K562 (cell line): ENCODE measurements around the gene SNX33. TPM values are rescaled to one million over a fixed set of nuclear protein-coding genes. Genes with fewer than 3 reads are reported as not detected.
A peak's percentile ranks its signal among the peaks of the same experiment; 100 is the strongest.

Experiments used
- BACH1 ChIP-seq: fragments of 200-800 bp; sonication (Bioruptor generic); IDR thresholded peaks from 2 replicates; pipeline ENCODE4 v1.6.1; 2016; ENCODE audit warnings: missing genetic modification characterization, missing compliant biosample characterization
- EP400 ChIP-seq: fragments of 450-650 bp; IDR thresholded peaks from 2 replicates; pipeline ENCODE4 v1.6.1; 2017; ENCODE audit warnings: antibody characterized with exemption, mild to moderate bottlenecking, moderate library complexity
- GABPB1 ChIP-seq: sonication (generic); formaldehyde crosslinking; IDR thresholded peaks from 2 replicates; pipeline ENCODE4 v1.8.0; 2022; ENCODE audit warnings: mild to moderate bottlenecking, missing genetic modification reagents
- GABPB2 ChIP-seq: fragments of 250-450 bp; sonication (Bioruptor Pico); conservative IDR thresholded peaks from 2 replicates; pipeline ENCODE4 v1.5.1; 2021; ENCODE audit warnings: mild to moderate bottlenecking
- KLF1 ChIP-seq: fragments of 450-650 bp; IDR thresholded peaks from 2 replicates; pipeline ENCODE4 v1.6.1; 2016; ENCODE audit warnings: missing genetic modification characterization, missing compliant biosample characterization
- MCM3 ChIP-seq: fragments of 450-650 bp; IDR thresholded peaks from 2 replicates; pipeline ENCODE4 v1.6.1; 2016
- MXI1 ChIP-seq: IDR thresholded peaks from 2 replicates; pipeline ENCODE4 v1.6.1; 2011; ENCODE audit warnings: low read depth, mild to moderate bottlenecking, improper control_type of control experiment, low read length
- NFYB ChIP-seq: IDR thresholded peaks from 2 replicates; pipeline ENCODE4 v1.6.1; 2011; ENCODE audit warnings: mild to moderate bottlenecking, moderate library complexity; ENCODE audit not compliant: insufficient read length; ENCODE audit errors: extremely low read depth
- NR4A1 ChIP-seq, 2 experiments: fragments of 250-450 bp in 1 of 2; fragments of 450-650 bp in 1 of 2; sonication (Bioruptor Pico) in 1 of 2; IDR thresholded peaks; 2 replicates each; pipeline versions ENCODE4 v1.4.0 to v1.6.1; 2016 to 2020; ENCODE audit warnings: mild to moderate bottlenecking in 2 of 2, missing compliant biosample characterization in 1 of 2, missing genetic modification characterization in 1 of 2, moderate library complexity in 1 of 2
- OTX1 ChIP-seq: fragments of 450-650 bp; formaldehyde crosslinking; IDR thresholded peaks from 2 replicates; pipeline ENCODE4 v1.4.0; 2022; ENCODE audit warnings: mild to moderate bottlenecking
- SAFB ChIP-seq: fragments of 200-400 bp; formaldehyde crosslinking; IDR thresholded peaks from 2 replicates; pipeline ENCODE4 v1.6.1; 2017; ENCODE audit warnings: low read depth, low read length, borderline replicate concordance
- TAF9B ChIP-seq: fragments of 450-650 bp; IDR thresholded peaks from 2 replicates; pipeline ENCODE4 v1.6.1; 2018; ENCODE audit warnings: mild to moderate bottlenecking; ENCODE audit not compliant: partially characterized antibody
- TEAD1 ChIP-seq, 2 experiments: fragments of 450-650 bp in 1 of 2; sonication (generic) in 1 of 2; formaldehyde crosslinking; IDR thresholded peaks; 2 replicates each; pipeline versions ENCODE4 v1.4.0 to v1.8.0; 2020 to 2022; ENCODE audit warnings: mild to moderate bottlenecking in 2 of 2, missing genetic modification reagents in 1 of 2
- U2AF2 ChIP-seq: fragments of 200-400 bp; formaldehyde crosslinking; optimal IDR thresholded peaks from 2 replicates; pipeline ENCODE3; 2017; ENCODE audit warnings: low read depth, mild to moderate bottlenecking, low read length
- ZNF561 ChIP-seq: fragments of 450-650 bp; formaldehyde crosslinking; conservative IDR thresholded peaks from 2 replicates; pipeline ENCODE4 v1.4.0; 2020; ENCODE audit warnings: mild to moderate bottlenecking, moderate library complexity
- ZNF696 ChIP-seq: fragments of 250-450 bp; sonication (Bioruptor Pico); conservative IDR thresholded peaks from 2 replicates; pipeline ENCODE4 v1.4.0; 2020; ENCODE audit warnings: mild to moderate bottlenecking, moderate library complexity
- polyA plus RNA-seq, 8 experiments: library from polyadenylated mRNA; depleted of rRNA in 4 of 8; stranded (reverse) in 5 of 8; unstranded in 3 of 8; fragments of >200 nt; fragmentation: Nextera tagmentation in 2 of 8; fragmentation: Illumina TruSeq in 1 of 8; extraction: Ambion mirVana in 2 of 8; extraction: Trizol in 1 of 8; gene quantifications; 2 replicates each; pipeline versions ENCODE4 v1.2.1 to v1.2.3, GENCODE V29; 2011 to 2014; ENCODE audit warnings: inconsistent platforms in 1 of 8, missing spikeins in 1 of 8
- total RNA-seq, 7 experiments: library from RNA; depleted of rRNA in 6 of 7; stranded (reverse); fragments of >200 nt in 6 of 7; fragmentation: Illumina TruSeq in 2 of 7; extraction: Trizol in 2 of 7; gene quantifications; 2 replicates each; pipeline versions ENCODE4 v1.2.1 to v1.2.3, GENCODE V29; 2011 to 2021; ENCODE audit warnings: low replicate concordance in 1 of 7
- TF ChIP-seq, protein P1 (sequence below): sonication (generic); formaldehyde crosslinking; IDR thresholded peaks from 2 replicates; pipeline ENCODE4 v1.8.1; 2023; ENCODE audit warnings: mild to moderate bottlenecking, missing genetic modification reagents
- TF ChIP-seq, protein P2 (sequence below): sonication (generic); formaldehyde crosslinking; IDR thresholded peaks from 2 replicates; pipeline ENCODE4 v1.8.0; 2022; ENCODE audit warnings: mild to moderate bottlenecking, missing genetic modification reagents
- TF ChIP-seq, protein P3 (sequence below): sonication (generic); formaldehyde crosslinking; IDR thresholded peaks from 2 replicates; pipeline ENCODE4 v1.8.1; 2023; ENCODE audit warnings: mild to moderate bottlenecking, missing genetic modification reagents
- TF ChIP-seq, protein P4 (sequence below): sonication (generic); formaldehyde crosslinking; IDR thresholded peaks from 2 replicates; pipeline ENCODE4 v1.8.1; 2022; ENCODE audit warnings: missing genetic modification reagents

Gene SNX33
- total and polyA plus RNA-seq, 9 of the 15 experiments (the other 6 are each of a cell fraction or from before 2014, with no cell fraction given): 1.4 to 14.1 (median 8.2) TPM

DNA sequence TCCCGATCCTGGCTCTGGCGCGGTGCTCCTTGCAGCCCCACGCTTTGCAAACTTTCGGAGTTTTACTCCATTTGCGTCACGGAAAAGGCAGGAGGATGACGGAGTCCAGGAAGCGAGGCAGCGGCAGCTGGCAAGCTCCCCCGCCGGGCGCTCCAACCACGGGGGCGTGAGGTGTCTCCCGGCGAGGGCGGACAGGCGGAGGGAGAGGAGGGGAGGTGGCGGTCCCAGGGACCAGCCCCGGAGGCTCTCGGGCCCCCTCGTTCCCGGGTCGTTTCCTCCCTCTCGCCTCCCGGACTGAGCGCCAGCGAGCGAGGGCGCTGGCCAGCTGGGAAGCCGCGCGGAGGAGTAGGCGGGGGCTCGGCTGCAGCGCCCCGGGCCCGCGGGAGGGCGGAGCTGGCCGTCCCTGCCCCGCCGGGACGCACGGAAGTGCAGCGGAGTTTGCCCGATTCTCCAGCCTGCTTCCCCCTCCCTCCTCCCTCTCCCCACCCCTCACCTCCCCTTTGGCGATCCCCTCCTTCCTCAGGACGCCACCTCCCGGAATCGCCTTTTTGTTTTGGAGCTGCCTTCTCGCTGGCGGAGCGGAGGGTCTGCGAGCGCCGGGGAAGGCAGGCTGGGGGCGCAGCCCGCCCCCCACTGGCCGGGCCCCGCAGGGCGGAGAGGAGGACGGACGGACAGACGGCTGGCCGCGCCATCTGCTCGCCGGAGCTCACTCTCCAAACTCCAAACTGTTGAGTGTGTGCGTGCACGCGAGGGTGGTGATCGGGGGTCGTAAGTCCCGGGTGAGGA, at the start of gene SNX33 (continued):
- TF ChIP-seq, protein P1, sequence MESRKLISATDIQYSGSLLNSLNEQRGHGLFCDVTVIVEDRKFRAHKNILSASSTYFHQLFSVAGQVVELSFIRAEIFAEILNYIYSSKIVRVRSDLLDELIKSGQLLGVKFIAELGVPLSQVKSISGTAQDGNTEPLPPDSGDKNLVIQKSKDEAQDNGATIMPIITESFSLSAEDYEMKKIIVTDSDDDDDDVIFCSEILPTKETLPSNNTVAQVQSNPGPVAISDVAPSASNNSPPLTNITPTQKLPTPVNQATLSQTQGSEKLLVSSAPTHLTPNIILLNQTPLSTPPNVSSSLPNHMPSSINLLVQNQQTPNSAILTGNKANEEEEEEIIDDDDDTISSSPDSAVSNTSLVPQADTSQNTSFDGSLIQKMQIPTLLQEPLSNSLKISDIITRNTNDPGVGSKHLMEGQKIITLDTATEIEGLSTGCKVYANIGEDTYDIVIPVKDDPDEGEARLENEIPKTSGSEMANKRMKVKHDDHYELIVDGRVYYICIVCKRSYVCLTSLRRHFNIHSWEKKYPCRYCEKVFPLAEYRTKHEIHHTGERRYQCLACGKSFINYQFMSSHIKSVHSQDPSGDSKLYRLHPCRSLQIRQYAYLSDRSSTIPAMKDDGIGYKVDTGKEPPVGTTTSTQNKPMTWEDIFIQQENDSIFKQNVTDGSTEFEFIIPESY (CRISPR knock-in tag): no peak
- TF ChIP-seq KLF1 (tag) (no peak), U2AF2 (no peak), MCM3 (no peak), BACH1 (no peak), EP400 (peak; percentile 70), NFYB (no peak), GABPB1 (no peak; the same call in 1 of the 2 replicates), SAFB (no peak), ZNF696 (CRISPR knock-in tag) (no peak), OTX1 (CRISPR knock-in tag) (0 out of 2 replicates have a peak, but pooled peaks have one; percentile 33), TAF9B (no peak), GABPB2 (CRISPR knock-in tag) (no peak), MXI1 (no peak), ZNF561 (CRISPR knock-in tag) (no peak), TEAD1 (CRISPR knock-in tag; IDR thresholded peaks at IDR 0.05) (peak in 1 of 2 experiments; percentile 51; a peak in 1 of 4 replicates), NR4A1 (CRISPR knock-in tag; IDR thresholded peaks at IDR 0.05) (no peak), NR4A1 (tag; IDR thresholded peaks at IDR 0.05) (no peak)
- TF ChIP-seq, protein P2, sequence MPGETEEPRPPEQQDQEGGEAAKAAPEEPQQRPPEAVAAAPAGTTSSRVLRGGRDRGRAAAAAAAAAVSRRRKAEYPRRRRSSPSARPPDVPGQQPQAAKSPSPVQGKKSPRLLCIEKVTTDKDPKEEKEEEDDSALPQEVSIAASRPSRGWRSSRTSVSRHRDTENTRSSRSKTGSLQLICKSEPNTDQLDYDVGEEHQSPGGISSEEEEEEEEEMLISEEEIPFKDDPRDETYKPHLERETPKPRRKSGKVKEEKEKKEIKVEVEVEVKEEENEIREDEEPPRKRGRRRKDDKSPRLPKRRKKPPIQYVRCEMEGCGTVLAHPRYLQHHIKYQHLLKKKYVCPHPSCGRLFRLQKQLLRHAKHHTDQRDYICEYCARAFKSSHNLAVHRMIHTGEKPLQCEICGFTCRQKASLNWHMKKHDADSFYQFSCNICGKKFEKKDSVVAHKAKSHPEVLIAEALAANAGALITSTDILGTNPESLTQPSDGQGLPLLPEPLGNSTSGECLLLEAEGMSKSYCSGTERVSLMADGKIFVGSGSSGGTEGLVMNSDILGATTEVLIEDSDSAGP (CRISPR knock-in tag): no peak
- TF ChIP-seq, protein P3, sequence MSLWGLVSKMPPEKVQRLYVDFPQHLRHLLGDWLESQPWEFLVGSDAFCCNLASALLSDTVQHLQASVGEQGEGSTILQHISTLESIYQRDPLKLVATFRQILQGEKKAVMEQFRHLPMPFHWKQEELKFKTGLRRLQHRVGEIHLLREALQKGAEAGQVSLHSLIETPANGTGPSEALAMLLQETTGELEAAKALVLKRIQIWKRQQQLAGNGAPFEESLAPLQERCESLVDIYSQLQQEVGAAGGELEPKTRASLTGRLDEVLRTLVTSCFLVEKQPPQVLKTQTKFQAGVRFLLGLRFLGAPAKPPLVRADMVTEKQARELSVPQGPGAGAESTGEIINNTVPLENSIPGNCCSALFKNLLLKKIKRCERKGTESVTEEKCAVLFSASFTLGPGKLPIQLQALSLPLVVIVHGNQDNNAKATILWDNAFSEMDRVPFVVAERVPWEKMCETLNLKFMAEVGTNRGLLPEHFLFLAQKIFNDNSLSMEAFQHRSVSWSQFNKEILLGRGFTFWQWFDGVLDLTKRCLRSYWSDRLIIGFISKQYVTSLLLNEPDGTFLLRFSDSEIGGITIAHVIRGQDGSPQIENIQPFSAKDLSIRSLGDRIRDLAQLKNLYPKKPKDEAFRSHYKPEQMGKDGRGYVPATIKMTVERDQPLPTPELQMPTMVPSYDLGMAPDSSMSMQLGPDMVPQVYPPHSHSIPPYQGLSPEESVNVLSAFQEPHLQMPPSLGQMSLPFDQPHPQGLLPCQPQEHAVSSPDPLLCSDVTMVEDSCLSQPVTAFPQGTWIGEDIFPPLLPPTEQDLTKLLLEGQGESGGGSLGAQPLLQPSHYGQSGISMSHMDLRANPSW: no peak
- TF ChIP-seq, protein P4, sequence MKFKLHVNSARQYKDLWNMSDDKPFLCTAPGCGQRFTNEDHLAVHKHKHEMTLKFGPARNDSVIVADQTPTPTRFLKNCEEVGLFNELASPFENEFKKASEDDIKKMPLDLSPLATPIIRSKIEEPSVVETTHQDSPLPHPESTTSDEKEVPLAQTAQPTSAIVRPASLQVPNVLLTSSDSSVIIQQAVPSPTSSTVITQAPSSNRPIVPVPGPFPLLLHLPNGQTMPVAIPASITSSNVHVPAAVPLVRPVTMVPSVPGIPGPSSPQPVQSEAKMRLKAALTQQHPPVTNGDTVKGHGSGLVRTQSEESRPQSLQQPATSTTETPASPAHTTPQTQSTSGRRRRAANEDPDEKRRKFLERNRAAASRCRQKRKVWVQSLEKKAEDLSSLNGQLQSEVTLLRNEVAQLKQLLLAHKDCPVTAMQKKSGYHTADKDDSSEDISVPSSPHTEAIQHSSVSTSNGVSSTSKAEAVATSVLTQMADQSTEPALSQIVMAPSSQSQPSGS: no peak
